H1 (cell line): ENCODE measurements around the gene MAFF. TPM values are rescaled to one million over a fixed set of nuclear protein-coding genes. Genes with fewer than 3 reads are reported as not detected.

Experiments used
- CTCF ChIA-PET: fragments of 300-600 bp; sonication (Branson Sonifier 250); formaldehyde crosslinking; loops from one replicate; lab custom pipeline; 2021; ENCODE audit not compliant: partially characterized antibody; lab: Charles Lee
- POLR2A ChIA-PET: fragments of 300-600 bp; sonication (Branson Sonifier 250); formaldehyde crosslinking; loops from one replicate; lab custom pipeline; 2021; ENCODE audit warnings: inconsistent platforms; ENCODE audit not compliant: partially characterized antibody; lab: Charles Lee
- DNase-seq, 2 experiments: peaks; one replicate each; pipeline versions ENCODE4 v3.0.0 to v3.0.0-alpha.2; 2010 to 2022; ENCODE audit warnings: low spot score in 2 of 2, low read depth in 1 of 2, mixed read lengths in 1 of 2
- FAIRE-seq: peaks from 2 replicates; lab custom pipeline; 2011; peaks lifted over from hg19 to GRCh38; lab: Jason Lieb, UNC
- H2AFZ ChIP-seq: 2 replicates; pipeline ENCODE4 v1.8.1; 2012; ENCODE audit warnings: low read length, inconsistent platforms
- H2AK5ac ChIP-seq: 2 replicates; pipeline ENCODE4 v1.6.1; 2013; ENCODE audit warnings: low read depth, low read length
- H2BK120ac ChIP-seq: replicated peaks from 2 replicates; pipeline ENCODE3; 2013; ENCODE audit warnings: low read depth, low read length, inconsistent platforms
- H2BK12ac ChIP-seq: 2 replicates; pipeline ENCODE4 v1.6.1; 2013; ENCODE audit warnings: low read depth, low read length
- H2BK15ac ChIP-seq: 2 replicates; pipeline ENCODE4 v1.6.1; 2013; ENCODE audit warnings: low read length
- H2BK20ac ChIP-seq: 2 replicates; pipeline ENCODE4 v1.6.1; 2013; ENCODE audit warnings: low read length
- H2BK5ac ChIP-seq: 2 replicates; pipeline ENCODE4 v1.6.1; 2013; ENCODE audit warnings: low read depth, low read length
- H3K14ac ChIP-seq: 2 replicates; pipeline ENCODE4 v1.6.1; 2013; ENCODE audit warnings: inconsistent platforms; ENCODE audit not compliant: insufficient read length
- H3K18ac ChIP-seq: 2 replicates; pipeline ENCODE4 v1.6.1; 2013; ENCODE audit warnings: low read length; ENCODE audit errors: extremely low read depth
- H3K23ac ChIP-seq: 2 replicates; pipeline ENCODE4 v1.6.1; 2013; ENCODE audit warnings: inconsistent platforms; ENCODE audit not compliant: insufficient read length
- H3K23me2 ChIP-seq: 2 replicates; pipeline ENCODE4 v1.6.1; 2013; ENCODE audit warnings: low read depth, low read length
- H3K27ac ChIP-seq: 2 replicates; pipeline ENCODE4 v1.6.1; 2011; ENCODE audit warnings: low read depth, low read length, inconsistent platforms
- H3K27me3 ChIP-seq, 4 experiments: replicated peaks in 1 of 4; 1 replicate in 1 of 4; 2 replicates in 3 of 4; pipeline versions ENCODE4 v1.6.1 to v1.8.1; 2011 to 2013; ENCODE audit warnings: low read length in 3 of 4, mild to moderate bottlenecking in 3 of 4, inconsistent platforms in 2 of 4, mixed read lengths in 2 of 4, moderate library complexity in 1 of 4; ENCODE audit not compliant: control insufficient read depth in 3 of 4, insufficient read depth in 3 of 4; ENCODE audit errors: extremely low read depth in 1 of 4
- H3K36me3 ChIP-seq, 4 experiments: 2 replicates each; pipeline versions ENCODE4 v1.6.1 to v1.8.1; 2011 to 2013; ENCODE audit warnings: mild to moderate bottlenecking in 4 of 4, low read length in 3 of 4, moderate library complexity in 2 of 4, control low read depth in 1 of 4, inconsistent platforms in 1 of 4; ENCODE audit not compliant: insufficient read depth in 4 of 4, control insufficient read depth in 2 of 4
- H3K4ac ChIP-seq: replicated peaks from 2 replicates; pipeline ENCODE3; 2013; ENCODE audit warnings: low read length, low read depth, mixed read lengths, inconsistent platforms; ENCODE audit not compliant: insufficient read length
- H3K4me1 ChIP-seq, 4 experiments: replicated peaks in 1 of 4; 1 replicate in 1 of 4; 2 replicates in 3 of 4; pipeline versions ENCODE4 v1.6.1 to v1.8.1; 2011 to 2013; ENCODE audit warnings: low read length in 3 of 4, inconsistent platforms in 2 of 4, mixed read lengths in 1 of 4; ENCODE audit not compliant: insufficient read depth in 4 of 4, control insufficient read depth in 3 of 4
- H3K4me2 ChIP-seq, 2 experiments: 2 replicates each; pipeline versions ENCODE4 v1.6.1 to v1.8.1; 2011 to 2013; ENCODE audit warnings: low read depth in 2 of 2, low read length in 2 of 2, control low read depth in 1 of 2, inconsistent platforms in 1 of 2, mild to moderate bottlenecking in 1 of 2; ENCODE audit not compliant: insufficient read depth in 1 of 2
- H3K4me3 ChIP-seq, 4 experiments: fragments of 200-600, 300-600 bp in 1 of 4; sonication (generic), shearing (Covaris generic), sonication (Bioruptor Twin) in 1 of 4; 2 replicates each; pipeline versions ENCODE4 v1.5.1 to v1.8.1; 2011 to 2016; ENCODE audit warnings: low read length in 4 of 4, low read depth in 3 of 4, control low read depth in 2 of 4, inconsistent platforms in 2 of 4, mild to moderate bottlenecking in 2 of 4, mixed read lengths in 1 of 4, moderate library complexity in 1 of 4; ENCODE audit not compliant: insufficient read depth in 2 of 4; ENCODE audit errors: extremely low read depth in 1 of 4
- H3K56ac ChIP-seq: replicated peaks from 2 replicates; pipeline ENCODE3; 2013; ENCODE audit warnings: low read depth, mild to moderate bottlenecking, mixed read lengths, low read length, inconsistent platforms; ENCODE audit not compliant: insufficient read length
- H3K79me1 ChIP-seq: 2 replicates; pipeline ENCODE4 v1.6.1; 2013; ENCODE audit warnings: low read depth, low read length, control low read depth
- H3K79me2 ChIP-seq, 2 experiments: 2 replicates each; pipeline versions ENCODE4 v1.6.1 to v1.8.1; 2012 to 2013; ENCODE audit warnings: low read length in 2 of 2, mild to moderate bottlenecking in 2 of 2, inconsistent platforms in 1 of 2; ENCODE audit not compliant: insufficient read depth in 2 of 2, control insufficient read depth in 1 of 2
- H3K9ac ChIP-seq, 4 experiments: replicated peaks in 1 of 4; 1 replicate in 1 of 4; 2 replicates in 3 of 4; pipeline versions ENCODE4 v1.6.1 to v1.8.1; 2011 to 2013; ENCODE audit warnings: low read depth in 3 of 4, low read length in 3 of 4, control low read depth in 2 of 4, mild to moderate bottlenecking in 2 of 4, moderate library complexity in 2 of 4, inconsistent platforms in 1 of 4; ENCODE audit errors: extremely low read depth in 1 of 4
- H3K9me3 ChIP-seq, 2 experiments: 2 replicates each; pipeline versions ENCODE4 v1.6.1 to v1.8.1; 2012 to 2013; ENCODE audit warnings: mild to moderate bottlenecking in 2 of 2, moderate library complexity in 2 of 2, control low read depth in 1 of 2, inconsistent platforms in 1 of 2, low read depth in 1 of 2, low read length in 1 of 2, mixed read lengths in 1 of 2; ENCODE audit not compliant: insufficient read depth in 2 of 2
- H4K20me1 ChIP-seq, 2 experiments: replicated peaks in 1 of 2; 2 replicates each; pipeline versions ENCODE3 to v1.8.1; 2011 to 2013; ENCODE audit warnings: inconsistent platforms in 2 of 2, low read length in 2 of 2, mild to moderate bottlenecking in 1 of 2; ENCODE audit not compliant: insufficient read depth in 2 of 2, control insufficient read depth in 1 of 2
- H4K5ac ChIP-seq: 2 replicates; pipeline ENCODE4 v1.6.1; 2013; ENCODE audit warnings: low read length, low read depth, mixed read lengths, inconsistent platforms; ENCODE audit not compliant: insufficient read length
- H4K8ac ChIP-seq: 2 replicates; pipeline ENCODE4 v1.8.0; 2013; ENCODE audit warnings: mild to moderate bottlenecking, moderate library complexity, low read length, inconsistent platforms; ENCODE audit not compliant: insufficient read depth; ENCODE audit errors: extremely low read depth
- H4K91ac ChIP-seq: replicated peaks from 2 replicates; pipeline ENCODE3; 2013; ENCODE audit warnings: low read length, mixed read lengths, inconsistent platforms; ENCODE audit not compliant: insufficient read length
- BACH1 ChIP-seq: IDR thresholded peaks from 2 replicates; pipeline ENCODE4 v1.6.1; 2012; ENCODE audit warnings: low read length, improper control_type of control experiment
- EP300 ChIP-seq, 2 experiments: IDR thresholded peaks; 1 replicate in 1 of 2; 2 replicates in 1 of 2; pipeline ENCODE4 v1.6.1; 2011 to 2012; ENCODE audit warnings: low read depth in 2 of 2, low read length in 2 of 2, mild to moderate bottlenecking in 2 of 2, borderline replicate concordance in 1 of 2, inconsistent platforms in 1 of 2, moderate library complexity in 1 of 2
- SP2 ChIP-seq: IDR thresholded peaks from 2 replicates; pipeline ENCODE4 v1.6.1; 2012; ENCODE audit warnings: mild to moderate bottlenecking, low read length, inconsistent platforms
- YY1 ChIP-seq: IDR thresholded peaks from 2 replicates; pipeline ENCODE4 v1.6.1; 2011; ENCODE audit warnings: low read depth, mild to moderate bottlenecking, low read length
- WGBS, 2 experiments: shearing (Covaris generic) in 1 of 2; methylation state at CpG; one replicate each; pipeline versions ENCODE4 v1.1.6 to v1.1.7; 2013 to 2015; ENCODE audit warnings: low lambda C conversion rate in 2 of 2, mixed read lengths in 2 of 2, inconsistent platforms in 1 of 2, low coverage in 1 of 2, missing lambda C conversion rate in 1 of 2; ENCODE audit not compliant: insufficient replicate concordance in 2 of 2, insufficient coverage in 1 of 2, insufficient read length in 1 of 2; ENCODE audit errors: extremely low coverage in 1 of 2, missing lambda C conversion rate in 1 of 2; 5-methylcytosine and 5-hydroxymethylcytosine counted together
- polyA plus RNA-seq, 7 experiments: library from polyadenylated mRNA; depleted of rRNA in 3 of 7; stranded (reverse) in 5 of 7; unstranded in 2 of 7; fragments of >200 nt in 5 of 7; fragments of 200-250 nt in 2 of 7; gene quantifications; 1 replicate in 5 of 7; 2 replicates in 1 of 7; 4 replicates in 1 of 7; pipeline versions ENCODE4 v1.2.1 to v1.2.3, GENCODE V29; 2011 to 2013; ENCODE audit warnings: missing spikeins in 2 of 7, mixed read lengths in 2 of 7
- total RNA-seq: library from RNA; stranded (reverse); fragmentation: NEBNext Ultra II Directional; extraction: Animal tissue kit (Norgen Biotek cat#: 25700); gene quantifications from 2 replicates; pipeline ENCODE4 v1.2.1, GENCODE V29; 2021

MAFF gene
- total and polyA plus RNA-seq, 2 of the 8 experiments (the other 6 are each of a cell fraction or from before 2014, with no cell fraction given), result 1.5 to 6.3 TPM

DNA sequence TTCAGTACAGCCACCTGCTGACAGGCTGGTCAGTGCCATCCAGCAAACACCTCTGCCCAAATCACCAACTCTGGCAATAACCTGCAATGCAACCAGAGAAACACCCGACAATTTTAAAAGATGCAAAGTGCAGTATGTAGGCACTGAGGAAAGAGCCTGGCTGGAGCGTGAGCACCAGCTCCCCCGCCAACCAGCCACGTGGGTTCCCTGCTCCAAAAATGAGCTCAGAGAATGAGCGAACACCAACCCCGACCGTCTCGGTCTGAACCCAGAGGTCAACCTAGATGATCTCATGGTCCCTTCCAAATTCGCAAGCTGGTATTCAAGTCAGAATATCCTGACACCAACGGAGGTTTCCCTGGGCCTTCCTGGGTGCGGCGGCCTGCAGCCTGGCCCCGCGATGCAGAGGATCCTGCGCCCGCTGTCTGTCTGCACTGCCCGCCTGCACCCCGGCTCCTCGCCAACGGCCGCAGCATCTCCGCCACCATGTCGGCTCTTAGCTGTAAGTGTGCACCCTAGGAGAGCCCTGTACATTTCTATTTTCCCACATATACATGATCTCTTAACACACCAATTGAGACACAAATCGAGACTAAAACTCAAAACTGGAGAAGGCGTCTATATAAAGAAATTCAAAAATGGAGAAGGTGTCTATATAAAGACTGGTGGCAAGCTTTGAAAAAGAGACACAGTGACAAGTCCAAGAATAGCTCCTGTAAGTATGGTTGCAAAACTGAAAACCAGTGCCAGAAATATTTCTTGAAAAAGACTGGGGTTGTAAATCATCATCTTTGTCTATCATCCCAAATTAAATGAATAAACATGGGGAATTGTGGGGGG is 48.2 kb downstream of the MAFF start:
- Histone ChIP-seq H3K4me3 (no peak overlapping the region), H3K4me1 (no peaks in the 10 kb centered on the region; a peak in 1 of 7 replicates), H4K20me1 (peaks cover 6 to 16% of the 10 kb centered on the region in 2 experiments), H2BK5ac (no peak overlapping the region), H3K36me3 (peaks cover 3 to 13% (median 12%) of the 10 kb centered on the region in 4 experiments; a peak in 5 of 8 replicates), H4K91ac (no peak overlapping the region), H3K23ac (no peak overlapping the region), H2BK120ac (no peak overlapping the region), H2BK20ac (no peak overlapping the region), H4K5ac (no peak overlapping the region), H3K79me1 (peaks cover 12% of the 10 kb centered on the region), H3K14ac (no peak overlapping the region), H4K8ac (no peak overlapping the region), H3K23me2 (no peaks in the 10 kb centered on the region), H3K79me2 (peaks cover 3 to 45% of the 10 kb centered on the region in 2 experiments; a peak in 2 of 4 replicates), H3K4ac (no peak overlapping the region), H2BK12ac (no peak overlapping the region), H3K4me2 (no peak overlapping the region), H3K27me3 (no peaks in the 10 kb centered on the region), H3K9me3 (no peaks in the 10 kb centered on the region), H3K56ac (no peak overlapping the region), H2AK5ac (no peak overlapping the region), H3K27ac (no peak overlapping the region), H3K18ac (no peak overlapping the region), H3K9ac (no peak overlapping the region), H2BK15ac (no peak overlapping the region), H2AFZ (no peak overlapping the region)
- 90% methylated on average over 25 of the region's 25 CpGs; no CpG with 5 or more reads in 1 of the 2 experiments for WGBS, 2 experiments
- FAIRE-seq, result no peak
- no peak for DNase-seq
- ChIA-PET POLR2A (no interaction called here), CTCF (interaction anchor here (0.8 to 2.1 kb wide), 5 partner anchors 11 to 26 kb away, joined by 3 to 8 read pairs (median 4); no protein-coding TSS in a partner anchor)
- TF ChIP-seq SP2, result no peak
- TF ChIP-seq BACH1, result no peak
- TF ChIP-seq YY1, result no peak
- no peak for TF ChIP-seq EP300 (IDR thresholded peaks at IDR 0.05; ENCODE audit: borderline replicate concordance in 1 of 2, low read depth in 2 of 2, low read length in 2 of 2)
